ENCODE data around the gene TPGS1.
A peak's percentile ranks its signal among the peaks of the same experiment; 100 is the strongest.

Gene TPGS1

GRCh38 chr19:495402-496111 lies 11.7 kb upstream of the TPGS1 start:
- no peak for DNase-seq (ENCODE audit: low spot score)

- DNase-seq (ENCODE audit: low spot score): no peak
Measured at GRCh38 chr19:496112-496665, 11.1 kb upstream of the TPGS1 start, which contains the start of gene MADCAM1. Gene MADCAM1, plus strand, starts transcription at chr19:496486. Its CDS starts 14 bp downstream, at chr19:496500.

GRCh38 chr19:496986-497385 lies 10.3 kb upstream of the TPGS1 start:
- no peak for DNase-seq (ENCODE audit: low spot score)

- DNase-seq (ENCODE audit: low spot score): no peak
Measured at GRCh38 chr19:497491-497868, 9.8 kb upstream of the TPGS1 start.

- no peak for DNase-seq (ENCODE audit: low spot score)
Measured at GRCh38 chr19:497869-498510, 9.3 kb upstream of the TPGS1 start.

GRCh38 chr19:498511-498891 lies 8.8 kb upstream of the TPGS1 start:
- DNase-seq (ENCODE audit: low spot score): no peak

- no peak for DNase-seq (ENCODE audit: low spot score)
Measured at GRCh38 chr19:498977-499623, 8.2 kb upstream of the TPGS1 start.

- DNase-seq (ENCODE audit: low spot score): no peak
Measured at GRCh38 chr19:501646-502045, 5.7 kb upstream of the TPGS1 start.

- DNase-seq (ENCODE audit: low spot score): no peak
Measured at GRCh38 chr19:504616-505015, 2.7 kb upstream of the TPGS1 start.

GRCh38 chr19:506404-507285 lies 652 bp upstream of the TPGS1 start:
- peak; percentile 98 for DNase-seq (ENCODE audit: low spot score)

GRCh38 chr19:508204-509150 lies 1.2 kb downstream of the TPGS1 start:
- no peak for DNase-seq (ENCODE audit: low spot score)

- DNase-seq (ENCODE audit: low spot score): peak; percentile 93
Measured at GRCh38 chr19:510606-511100, 3.4 kb downstream of the TPGS1 start.

- DNase-seq (ENCODE audit: low spot score): peak; percentile 92
Measured at GRCh38 chr19:511101-511851, 4.0 kb downstream of the TPGS1 start.

- DNase-seq (ENCODE audit: low spot score): no peak
Measured at GRCh38 chr19:512547-513365, 5.5 kb downstream of the TPGS1 start.

GRCh38 chr19:513368-514165 lies 6.3 kb downstream of the TPGS1 start:
- no peak for DNase-seq (ENCODE audit: low spot score)

- DNase-seq (ENCODE audit: low spot score): no peak
Measured at GRCh38 chr19:514166-514663, 6.9 kb downstream of the TPGS1 start.

GRCh38 chr19:517721-518597 lies 10.7 kb downstream of the TPGS1 start:
- DNase-seq (ENCODE audit: low spot score): no peak
